OCI-LY1 (cell line): Measurements from ENCODE around the gene GPR158.

Experiments
- H2AFZ ChIP-seq: fragments of 200-600 bp; sonication (generic), shearing (Covaris generic); 2 replicates; pipeline ENCODE4 v1.6.0; 2014; ENCODE audit warnings: antibody characterized with exemption, mild to moderate bottlenecking, low read length
- H3F3A ChIP-seq: fragments of 200-600 bp; sonication (generic), shearing (Covaris generic); 2 replicates; pipeline ENCODE4 v1.6.0; 2014; ENCODE audit warnings: mild to moderate bottlenecking, antibody characterized with exemption, low read length, moderate library complexity; ENCODE audit not compliant: insufficient read depth
- H3K27ac ChIP-seq: fragments of 200-600 bp; sonication (generic); 2 replicates; pipeline ENCODE4 v1.5.1; 2014; ENCODE audit warnings: low read length, mixed run types, mild to moderate bottlenecking, low read depth; ENCODE audit not compliant: poor library complexity, severe bottlenecking
- H3K27me3 ChIP-seq: fragments of 200-600 bp; sonication (generic); 2 replicates; pipeline ENCODE4 v1.6.0; 2014; ENCODE audit warnings: antibody characterized with exemption, mild to moderate bottlenecking, low read length, moderate library complexity; ENCODE audit not compliant: insufficient read depth
- H3K36me3 ChIP-seq: fragments of 200-600 bp; sonication (generic); 2 replicates; pipeline ENCODE4 v1.6.1; 2014; ENCODE audit warnings: mild to moderate bottlenecking, antibody characterized with exemption, low read length, moderate library complexity, mixed read lengths; ENCODE audit not compliant: insufficient read depth
- H3K4me1 ChIP-seq: fragments of 200-600 bp; sonication (generic); 2 replicates; pipeline ENCODE4 v1.5.1; 2014; ENCODE audit warnings: mild to moderate bottlenecking, low read length, moderate library complexity; ENCODE audit not compliant: insufficient read depth, severe bottlenecking
- H3K4me2 ChIP-seq: fragments of 200-600 bp; sonication (generic), shearing (Covaris generic); 2 replicates; pipeline ENCODE4 v1.6.1; 2014; ENCODE audit warnings: low read length
- H3K4me3 ChIP-seq: fragments of 200-600 bp; sonication (generic); 2 replicates; pipeline ENCODE4 v1.5.1; 2014; ENCODE audit warnings: low read length, low read depth, mild to moderate bottlenecking, mixed read lengths; ENCODE audit not compliant: poor library complexity, severe bottlenecking
- H3K79me2 ChIP-seq: fragments of 200-600 bp; shearing (Covaris generic); 2 replicates; pipeline ENCODE4 v1.6.1; 2016; ENCODE audit warnings: mixed run types, low read length, mixed read lengths; ENCODE audit not compliant: insufficient read depth
- H3K9ac ChIP-seq: fragments of 200-600 bp; sonication (generic), shearing (Covaris generic); 2 replicates; pipeline ENCODE4 v1.6.1; 2014; ENCODE audit warnings: mild to moderate bottlenecking, low read length, mixed read lengths
- H3K9me2 ChIP-seq: fragments of 200-600 bp; sonication (generic), shearing (Covaris generic); 2 replicates; pipeline ENCODE4 v1.6.1; 2014; ENCODE audit warnings: low read depth, mild to moderate bottlenecking, low read length, mixed read lengths
- H3K9me3 ChIP-seq: fragments of 200-600 bp; shearing (Covaris generic); 2 replicates; pipeline ENCODE4 v1.6.1; 2014; ENCODE audit warnings: low read length, mixed read lengths
- H4K20me1 ChIP-seq: fragments of 200-600 bp; sonication (generic), shearing (Covaris generic); 2 replicates; pipeline ENCODE4 v1.6.0; 2016; ENCODE audit warnings: mild to moderate bottlenecking, low read length; ENCODE audit not compliant: insufficient read depth
- EZH2 ChIP-seq: fragments of 200-600 bp; sonication (generic), shearing (Covaris generic); IDR thresholded peaks from 2 replicates; pipeline ENCODE4 v1.8.0; 2017; ENCODE audit warnings: borderline replicate concordance, mixed run types, mild to moderate bottlenecking, antibody characterized with exemption, low read length, moderate library complexity, mixed read lengths
- TF ChIP-seq, protein P1 (sequence below): fragments of 200-600 bp; sonication (generic), shearing (Covaris generic); IDR thresholded peaks from 2 replicates; pipeline ENCODE4 v1.5.1; 2017; ENCODE audit warnings: mild to moderate bottlenecking, antibody characterized with exemption, low read length, moderate library complexity, mixed read lengths

The GPR158 gene

DNA sequence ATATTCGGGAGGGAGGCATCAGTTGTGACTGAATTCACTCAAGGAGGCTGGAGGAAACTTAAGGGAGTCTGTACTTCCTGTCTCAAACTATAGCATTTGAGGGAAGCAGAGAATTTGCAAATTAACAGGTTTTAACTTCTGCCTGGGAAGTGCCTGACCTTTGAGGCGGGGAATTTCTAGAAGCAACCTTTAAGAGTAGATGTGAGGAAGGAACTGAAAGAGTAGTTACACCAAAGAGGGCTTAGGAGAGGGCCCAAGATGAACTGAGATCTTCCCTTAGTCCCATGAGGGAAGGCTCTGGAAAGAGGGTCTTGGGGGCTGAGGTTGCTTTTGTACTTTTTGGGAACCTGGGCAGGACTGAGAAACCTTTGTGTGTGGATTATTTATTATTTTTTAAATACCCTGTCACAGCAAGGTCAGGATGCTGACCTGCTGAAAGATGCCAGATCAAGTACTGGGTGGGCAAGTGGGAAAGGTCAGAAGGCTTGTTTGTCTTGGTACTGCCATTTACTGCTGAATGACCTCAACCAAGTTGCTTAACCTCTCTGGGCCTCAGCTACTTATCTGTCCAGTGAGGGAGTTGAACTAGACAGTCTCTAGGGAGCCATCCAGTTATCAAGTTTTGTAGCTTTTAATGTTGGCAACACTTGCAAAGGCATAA, 2.4 kb downstream of the GPR158 start:
- TF ChIP-seq, protein P1, sequence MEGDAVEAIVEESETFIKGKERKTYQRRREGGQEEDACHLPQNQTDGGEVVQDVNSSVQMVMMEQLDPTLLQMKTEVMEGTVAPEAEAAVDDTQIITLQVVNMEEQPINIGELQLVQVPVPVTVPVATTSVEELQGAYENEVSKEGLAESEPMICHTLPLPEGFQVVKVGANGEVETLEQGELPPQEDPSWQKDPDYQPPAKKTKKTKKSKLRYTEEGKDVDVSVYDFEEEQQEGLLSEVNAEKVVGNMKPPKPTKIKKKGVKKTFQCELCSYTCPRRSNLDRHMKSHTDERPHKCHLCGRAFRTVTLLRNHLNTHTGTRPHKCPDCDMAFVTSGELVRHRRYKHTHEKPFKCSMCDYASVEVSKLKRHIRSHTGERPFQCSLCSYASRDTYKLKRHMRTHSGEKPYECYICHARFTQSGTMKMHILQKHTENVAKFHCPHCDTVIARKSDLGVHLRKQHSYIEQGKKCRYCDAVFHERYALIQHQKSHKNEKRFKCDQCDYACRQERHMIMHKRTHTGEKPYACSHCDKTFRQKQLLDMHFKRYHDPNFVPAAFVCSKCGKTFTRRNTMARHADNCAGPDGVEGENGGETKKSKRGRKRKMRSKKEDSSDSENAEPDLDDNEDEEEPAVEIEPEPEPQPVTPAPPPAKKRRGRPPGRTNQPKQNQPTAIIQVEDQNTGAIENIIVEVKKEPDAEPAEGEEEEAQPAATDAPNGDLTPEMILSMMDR = no peak
- no peak for TF ChIP-seq EZH2
- Histone ChIP-seq H3K36me3 (no peaks in the 10 kb centered on the region), H3K4me1 (no peaks in the 10 kb centered on the region), H3K9me3 (no peaks in the 10 kb centered on the region), H3K9ac (no peak overlapping the region), H3K9me2 (no peaks in the 10 kb centered on the region), H3F3A (no peaks in the 10 kb centered on the region), H3K4me2 (no peak overlapping the region), H3K27ac (no peak overlapping the region), H3K79me2 (no peaks in the 10 kb centered on the region), H4K20me1 (no peaks in the 10 kb centered on the region), H2AFZ (no peak overlapping the region), H3K27me3 (no peaks in the 10 kb centered on the region), H3K4me3 (no peak overlapping the region)

DNA sequence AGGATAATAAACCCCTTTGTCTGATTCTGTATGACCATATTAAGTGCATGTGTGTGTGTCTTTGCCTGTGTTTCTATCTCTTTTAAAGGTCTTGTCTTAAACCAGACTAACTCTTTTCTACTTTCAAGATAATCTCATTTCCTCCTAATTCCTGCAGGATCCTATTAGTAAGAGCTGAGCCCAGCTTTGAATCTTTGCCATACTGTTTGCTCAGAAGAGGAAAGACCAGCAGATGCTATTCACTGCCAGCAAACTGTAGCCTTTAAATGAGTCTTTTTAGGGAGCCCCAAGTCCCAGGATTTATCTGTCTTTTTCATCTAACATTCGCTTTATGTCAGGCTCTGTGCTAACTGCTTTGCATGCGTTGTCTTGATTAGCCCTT, 2.9 kb downstream of the GPR158 start:
- Histone ChIP-seq H3K79me2 (no peaks in the 10 kb centered on the region), H3K4me3 (no peak overlapping the region), H3K9me3 (no peaks in the 10 kb centered on the region), H3K36me3 (no peaks in the 10 kb centered on the region), H4K20me1 (no peaks in the 10 kb centered on the region), H3F3A (no peaks in the 10 kb centered on the region), H3K27me3 (no peaks in the 10 kb centered on the region), H2AFZ (no peak overlapping the region), H3K4me1 (no peaks in the 10 kb centered on the region), H3K4me2 (no peak overlapping the region), H3K27ac (no peak overlapping the region), H3K9ac (no peak overlapping the region), H3K9me2 (no peaks in the 10 kb centered on the region)
- TF ChIP-seq, protein P1 = no peak
- no peak for TF ChIP-seq EZH2

DNA sequence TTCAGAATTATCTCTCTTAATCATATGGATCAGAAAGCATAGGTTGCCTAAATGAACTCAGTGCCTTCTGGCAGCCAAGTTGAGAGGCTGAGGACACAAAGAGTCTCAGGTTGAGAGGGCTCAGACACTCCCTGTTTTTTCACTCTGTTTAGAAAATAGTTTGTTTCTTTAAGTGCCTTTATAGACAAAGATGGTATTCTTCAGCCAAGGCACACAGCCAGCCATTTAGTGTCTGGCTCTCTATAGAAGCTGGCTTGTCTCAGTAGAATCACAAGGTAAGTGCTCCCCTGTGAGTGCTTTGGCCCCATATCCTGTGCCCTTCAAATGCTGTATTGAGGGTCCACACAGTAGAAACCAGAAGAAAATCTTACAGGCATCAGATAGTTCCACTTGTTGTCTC, 3.6 kb downstream of the GPR158 start:
- Histone ChIP-seq H3K27ac (no peak overlapping the region), H2AFZ (no peak overlapping the region), H4K20me1 (no peaks in the 10 kb centered on the region), H3K27me3 (no peaks in the 10 kb centered on the region), H3K9ac (no peak overlapping the region), H3K9me3 (no peaks in the 10 kb centered on the region), H3K4me2 (no peak overlapping the region), H3K79me2 (no peaks in the 10 kb centered on the region), H3F3A (no peaks in the 10 kb centered on the region), H3K4me1 (no peaks in the 10 kb centered on the region), H3K9me2 (no peaks in the 10 kb centered on the region), H3K36me3 (no peaks in the 10 kb centered on the region), H3K4me3 (no peak overlapping the region)
- TF ChIP-seq EZH2 = no peak
- TF ChIP-seq, protein P1 = no peak
